ENCODE results near the gene HOXB13.
A peak's percentile ranks its signal among the peaks of the same experiment; 100 is the strongest.

The HOXB13 gene

DNA sequence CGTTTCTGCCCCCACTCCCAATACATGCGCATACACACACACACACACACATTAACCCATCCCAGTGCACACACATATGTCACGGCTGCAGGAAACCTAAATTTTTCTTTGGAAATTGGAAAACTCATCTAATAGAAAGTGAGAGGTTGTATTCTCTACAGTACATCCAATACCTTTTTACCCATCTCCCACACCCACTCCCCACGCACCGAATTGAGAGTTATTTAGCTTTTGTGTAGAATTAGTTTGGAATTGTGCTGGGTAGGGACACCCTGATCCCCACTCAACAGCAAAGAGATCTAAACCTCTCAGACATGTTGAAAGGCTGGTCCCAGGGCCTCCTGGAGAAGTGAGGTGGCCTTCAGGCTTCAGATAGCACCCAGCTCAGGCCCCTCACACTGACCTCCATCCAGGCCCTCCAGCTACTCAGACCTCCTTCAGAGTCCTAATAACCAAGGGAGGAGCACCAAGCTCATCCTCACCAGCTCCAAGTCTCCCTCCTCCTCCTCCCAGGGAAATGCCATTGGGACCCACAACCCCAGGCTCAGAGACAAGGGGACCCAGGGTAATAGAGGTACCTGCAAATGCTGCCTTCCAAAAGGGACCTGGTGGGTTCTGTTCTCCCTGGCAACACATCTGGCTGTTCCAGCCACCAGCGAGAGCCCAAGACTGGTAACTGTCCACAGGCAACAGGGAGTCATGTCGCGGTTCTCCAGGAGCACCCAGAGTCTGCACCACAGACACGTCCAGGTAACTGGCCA is 955 bp downstream of the HOXB13 start:
- Histone ChIP-seq H3K4me1 (ENCODE audit: control insufficient read depth in 2 of 2, insufficient read depth in 2 of 2, low read length in 2 of 2) (peaks cover 22 to 23% of the 10 kb centered on the region in 2 donors), H3K9me3 (ENCODE audit: control insufficient read depth in 2 of 2, low read length in 2 of 2) (no peaks in the 10 kb centered on the region), H3K4me3 (ENCODE audit: low read length in 2 of 2) (peak overlapping the region; percentile 65 to 78), H3K36me3 (ENCODE audit: control insufficient read depth in 2 of 2, insufficient read depth in 2 of 2, low read length in 2 of 2) (peaks cover 0 to 2% of the 10 kb centered on the region in 2 donors), H3K27me3 (ENCODE audit: control insufficient read depth in 2 of 2, insufficient read depth in 2 of 2, low read length in 2 of 2) (peaks cover 23 to 35% of the 10 kb centered on the region in 2 donors), H3K27ac (ENCODE audit: low read depth in 2 of 2, low read length in 2 of 2) (peak overlapping the region; percentile 91 to 97), H3K9ac (ENCODE audit: low read depth in 1 of 2, low read length in 2 of 2) (peak overlapping the region; percentile 87 to 88)

DNA sequence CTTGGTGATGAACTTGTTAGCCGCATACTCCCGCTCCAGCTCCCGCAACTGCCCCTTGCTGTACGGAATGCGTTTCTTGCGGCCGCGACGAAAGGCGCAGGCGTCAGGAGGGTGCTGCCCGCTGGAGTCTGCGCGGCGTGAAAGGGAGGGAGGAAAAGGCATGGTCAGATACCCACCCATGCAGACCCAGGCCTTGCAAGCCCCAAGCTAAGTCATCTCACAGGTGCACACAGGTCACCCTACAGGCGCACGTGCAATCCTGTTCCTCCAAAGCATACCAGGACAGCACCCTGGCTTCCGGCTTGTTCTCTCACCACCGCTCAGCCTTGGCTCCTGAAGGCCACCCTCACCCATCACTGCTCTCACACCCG is 1.6 kb downstream of the HOXB13 start:
- no peaks in the 10 kb centered on the region for H3K9me3 ChIP-seq (ENCODE audit: control insufficient read depth in 2 of 2, low read length in 2 of 2)
- peak overlapping the region in 1 of 2 donors; percentile 97 for H3K27ac ChIP-seq (ENCODE audit: low read depth in 2 of 2, low read length in 2 of 2)
- H3K36me3 ChIP-seq (ENCODE audit: control insufficient read depth in 2 of 2, insufficient read depth in 2 of 2, low read length in 2 of 2), result peaks cover 0 to 2% of the 10 kb centered on the region in 2 donors
- peaks cover 30 to 38% of the 10 kb centered on the region in 2 donors for H3K27me3 ChIP-seq (ENCODE audit: control insufficient read depth in 2 of 2, insufficient read depth in 2 of 2, low read length in 2 of 2)
- peak overlapping the region; percentile 65 to 78 for H3K4me3 ChIP-seq (ENCODE audit: low read length in 2 of 2)
- H3K4me1 ChIP-seq (ENCODE audit: control insufficient read depth in 2 of 2, insufficient read depth in 2 of 2, low read length in 2 of 2), result peaks cover 22 to 23% of the 10 kb centered on the region in 2 donors
- peak overlapping the region in 1 of 2 donors; percentile 87 for H3K9ac ChIP-seq (ENCODE audit: low read depth in 1 of 2, low read length in 2 of 2)

- peak overlapping the region in 1 of 2 donors; percentile 97 for H3K27ac ChIP-seq (ENCODE audit: low read depth in 2 of 2, low read length in 2 of 2)
- H3K9ac ChIP-seq (ENCODE audit: low read depth in 1 of 2, low read length in 2 of 2), result peak overlapping the region in 1 of 2 donors; percentile 87
- no peaks in the 10 kb centered on the region for H3K9me3 ChIP-seq (ENCODE audit: control insufficient read depth in 2 of 2, low read length in 2 of 2)
- peak overlapping the region in 1 of 2 donors; percentile 78 for H3K4me3 ChIP-seq (ENCODE audit: low read length in 2 of 2)
- peaks cover 0 to 2% of the 10 kb centered on the region in 2 donors for H3K36me3 ChIP-seq (ENCODE audit: control insufficient read depth in 2 of 2, insufficient read depth in 2 of 2, low read length in 2 of 2)
- H3K4me1 ChIP-seq (ENCODE audit: control insufficient read depth in 2 of 2, insufficient read depth in 2 of 2, low read length in 2 of 2), result peaks cover 22 to 23% of the 10 kb centered on the region in 2 donors
- H3K27me3 ChIP-seq (ENCODE audit: control insufficient read depth in 2 of 2, insufficient read depth in 2 of 2, low read length in 2 of 2), result peaks cover 31 to 39% of the 10 kb centered on the region in 2 donors
Measured at GRCh38 chr17:48726114-48726915, 2.2 kb downstream of the HOXB13 start.

DNA sequence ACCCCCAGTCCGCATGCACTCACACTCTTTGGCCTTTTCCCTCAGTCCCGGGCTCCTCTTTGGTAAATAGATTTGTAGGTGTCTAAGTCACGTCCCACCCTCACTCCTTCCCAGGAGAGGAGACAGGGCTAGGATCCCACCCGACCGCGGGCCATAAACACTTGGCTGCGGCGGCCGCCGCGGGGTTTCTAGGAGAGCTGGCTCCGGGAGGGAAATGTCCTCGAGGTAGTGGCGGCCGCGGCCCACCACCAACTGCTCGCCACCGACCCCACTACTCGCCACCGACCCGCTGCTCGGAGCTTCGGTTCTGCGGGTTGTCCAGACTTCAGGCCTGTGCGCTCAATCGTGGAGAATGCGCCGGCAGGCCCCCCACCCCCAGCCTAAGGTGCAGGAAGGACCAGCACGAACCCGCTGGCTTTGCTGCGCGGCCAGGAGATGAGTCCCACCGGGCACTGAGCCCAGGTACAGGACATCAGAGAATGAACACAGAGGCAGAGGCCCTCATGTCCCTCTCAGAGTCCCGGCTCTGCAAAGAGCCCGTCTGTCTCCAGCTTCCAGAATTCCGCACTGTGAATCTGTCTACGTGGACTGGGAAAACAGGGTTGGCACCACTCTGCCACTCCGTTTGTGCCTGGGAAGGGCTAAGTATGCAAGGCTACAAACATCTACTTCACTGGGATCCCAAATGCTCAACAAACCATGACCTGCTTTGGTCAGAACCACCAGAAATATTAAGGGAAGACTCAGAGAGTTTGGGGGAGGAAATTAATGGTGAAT is 3.1 kb downstream of the HOXB13 start:
- Histone ChIP-seq H3K9ac (ENCODE audit: low read depth in 1 of 2, low read length in 2 of 2) (peak overlapping the region in 1 of 2 donors; percentile 87), H3K27ac (ENCODE audit: low read depth in 2 of 2, low read length in 2 of 2) (peak overlapping the region in 1 of 2 donors; percentile 97), H3K4me1 (ENCODE audit: control insufficient read depth in 2 of 2, insufficient read depth in 2 of 2, low read length in 2 of 2) (peaks cover 22 to 23% of the 10 kb centered on the region in 2 donors), H3K4me3 (ENCODE audit: low read length in 2 of 2) (peak overlapping the region in 1 of 2 donors; percentile 78), H3K27me3 (ENCODE audit: control insufficient read depth in 2 of 2, insufficient read depth in 2 of 2, low read length in 2 of 2) (peaks cover 32 to 46% of the 10 kb centered on the region in 2 donors), H3K9me3 (ENCODE audit: control insufficient read depth in 2 of 2, low read length in 2 of 2) (no peaks in the 10 kb centered on the region), H3K36me3 (ENCODE audit: control insufficient read depth in 2 of 2, insufficient read depth in 2 of 2, low read length in 2 of 2) (peaks cover 0 to 2% of the 10 kb centered on the region in 2 donors)

DNA sequence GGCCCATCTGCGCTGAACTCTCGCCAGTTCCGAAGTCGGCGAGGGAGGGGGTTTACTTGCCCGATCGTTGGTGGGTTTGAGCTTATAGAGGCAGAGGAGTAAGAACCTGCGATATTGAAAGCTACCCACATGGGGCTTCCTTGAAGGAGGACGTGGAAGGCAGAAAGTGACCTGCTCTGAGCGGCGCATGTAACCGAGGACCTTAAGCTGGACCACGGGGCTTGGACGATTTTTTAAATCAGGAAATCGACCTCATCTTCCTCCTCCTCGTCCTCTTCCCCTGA is 3.6 kb downstream of the HOXB13 start:
- Histone ChIP-seq H3K9ac (ENCODE audit: low read depth in 1 of 2, low read length in 2 of 2) (peak overlapping the region in 1 of 2 donors; percentile 87), H3K36me3 (ENCODE audit: control insufficient read depth in 2 of 2, insufficient read depth in 2 of 2, low read length in 2 of 2) (peaks cover 0 to 2% of the 10 kb centered on the region in 2 donors), H3K4me3 (ENCODE audit: low read length in 2 of 2) (peak overlapping the region; percentile 70 to 78), H3K27ac (ENCODE audit: low read depth in 2 of 2, low read length in 2 of 2) (peak overlapping the region in 1 of 2 donors; percentile 97), H3K27me3 (ENCODE audit: control insufficient read depth in 2 of 2, insufficient read depth in 2 of 2, low read length in 2 of 2) (peaks cover 34 to 50% of the 10 kb centered on the region in 2 donors), H3K4me1 (ENCODE audit: control insufficient read depth in 2 of 2, insufficient read depth in 2 of 2, low read length in 2 of 2) (peaks cover 21 to 23% of the 10 kb centered on the region in 2 donors), H3K9me3 (ENCODE audit: control insufficient read depth in 2 of 2, low read length in 2 of 2) (no peaks in the 10 kb centered on the region)

DNA sequence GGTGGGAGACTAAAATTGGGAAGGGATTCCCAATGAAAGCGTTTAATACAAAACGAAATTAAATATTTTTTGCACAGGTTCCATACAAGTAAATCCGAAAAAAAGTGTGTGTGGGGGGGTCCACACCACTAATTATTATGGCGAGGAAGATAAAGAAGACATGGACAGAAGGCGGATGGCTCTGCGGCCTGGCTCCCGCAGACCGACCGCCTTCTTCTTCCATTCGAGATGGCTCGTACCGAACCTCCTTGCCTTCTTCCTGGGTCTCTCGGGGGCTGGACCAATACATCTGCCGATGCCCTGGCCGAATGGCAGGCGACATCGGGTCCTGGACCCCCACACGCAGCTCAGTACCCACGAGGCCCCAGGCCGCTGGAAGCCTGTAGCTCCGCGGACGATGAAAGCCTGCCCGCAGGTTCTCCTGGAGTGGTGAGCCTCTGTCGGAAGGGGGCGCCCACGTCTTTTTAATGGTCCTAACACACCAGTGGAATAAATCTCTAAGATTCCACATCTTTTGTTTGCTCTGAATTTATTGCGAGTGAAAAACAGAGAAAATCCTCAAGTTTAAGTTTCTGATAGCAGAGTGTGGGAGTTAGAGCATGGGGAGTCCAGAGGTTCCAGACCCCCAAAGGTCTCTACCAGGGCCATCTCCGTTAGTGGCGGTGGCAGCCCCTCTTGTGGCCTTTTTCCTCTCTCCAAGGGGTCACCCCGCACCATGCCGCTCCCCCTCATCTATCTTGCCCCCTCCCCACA is 4.1 kb downstream of the HOXB13 start:
- peak overlapping the region in 1 of 2 donors; percentile 87 for H3K9ac ChIP-seq (ENCODE audit: low read depth in 1 of 2, low read length in 2 of 2)
- H3K9me3 ChIP-seq (ENCODE audit: control insufficient read depth in 2 of 2, low read length in 2 of 2), result no peaks in the 10 kb centered on the region
- peaks cover 0 to 2% of the 10 kb centered on the region in 2 donors for H3K36me3 ChIP-seq (ENCODE audit: control insufficient read depth in 2 of 2, insufficient read depth in 2 of 2, low read length in 2 of 2)
- H3K4me1 ChIP-seq (ENCODE audit: control insufficient read depth in 2 of 2, insufficient read depth in 2 of 2, low read length in 2 of 2), result peaks cover 16 to 21% of the 10 kb centered on the region in 2 donors
- H3K27me3 ChIP-seq (ENCODE audit: control insufficient read depth in 2 of 2, insufficient read depth in 2 of 2, low read length in 2 of 2), result peaks cover 29 to 44% of the 10 kb centered on the region in 2 donors
- peak overlapping the region; percentile 61 to 97 for H3K27ac ChIP-seq (ENCODE audit: low read depth in 2 of 2, low read length in 2 of 2)
- peak overlapping the region; percentile 70 to 78 for H3K4me3 ChIP-seq (ENCODE audit: low read length in 2 of 2)

- Histone ChIP-seq H3K4me3 (ENCODE audit: low read length in 2 of 2) (peak overlapping the region; percentile 70 to 76), H3K27me3 (ENCODE audit: control insufficient read depth in 2 of 2, insufficient read depth in 2 of 2, low read length in 2 of 2) (peaks cover 34 to 47% of the 10 kb centered on the region in 2 donors), H3K27ac (ENCODE audit: low read depth in 2 of 2, low read length in 2 of 2) (peak overlapping the region; percentile 84 to 94), H3K36me3 (ENCODE audit: control insufficient read depth in 2 of 2, insufficient read depth in 2 of 2, low read length in 2 of 2) (peaks cover 0 to 2% of the 10 kb centered on the region in 2 donors), H3K4me1 (ENCODE audit: control insufficient read depth in 2 of 2, insufficient read depth in 2 of 2, low read length in 2 of 2) (peaks cover 13 to 19% of the 10 kb centered on the region in 2 donors), H3K9me3 (ENCODE audit: control insufficient read depth in 2 of 2, low read length in 2 of 2) (no peaks in the 10 kb centered on the region), H3K9ac (ENCODE audit: low read depth in 1 of 2, low read length in 2 of 2) (peak overlapping the region; percentile 10 to 87)
Measured at GRCh38 chr17:48723423-48724250, 4.9 kb downstream of the HOXB13 start.

GRCh38 chr17:48722915-48723422 is 5.6 kb downstream of the HOXB13 start, which contains the start of gene PRAC2:
Gene PRAC2 (plus strand): TSS chr17:48723185. CDS start chr17:48724411, 1,226 bp downstream.
- Histone ChIP-seq H3K27ac (ENCODE audit: low read depth in 2 of 2, low read length in 2 of 2) (peak within 1 kb of the TSS; percentile 84 to 94), H3K36me3 (ENCODE audit: control insufficient read depth in 2 of 2, insufficient read depth in 2 of 2, low read length in 2 of 2) (peaks cover 0 to 2% of the 10 kb centered on the region in 2 donors), H3K27me3 (ENCODE audit: control insufficient read depth in 2 of 2, insufficient read depth in 2 of 2, low read length in 2 of 2) (peaks cover 37 to 48% of the 10 kb centered on the region in 2 donors), H3K4me3 (ENCODE audit: low read length in 2 of 2) (peak within 1 kb of the TSS; percentile 70 to 76), H3K9me3 (ENCODE audit: control insufficient read depth in 2 of 2, low read length in 2 of 2) (no peaks in the 10 kb centered on the region), H3K9ac (ENCODE audit: low read depth in 1 of 2, low read length in 2 of 2) (peak within 1 kb of the TSS; percentile 80 to 87), H3K4me1 (ENCODE audit: control insufficient read depth in 2 of 2, insufficient read depth in 2 of 2, low read length in 2 of 2) (peaks cover 13 to 21% of the 10 kb centered on the region in 2 donors)
